Measurements from ENCODE around the gene MAFB.

Gene MAFB

GRCh38 chr20:40652441-40652987 lies 36.5 kb downstream of the MAFB start:
- no peak for DNase-seq

GRCh38 chr20:40651151-40651550 lies 37.9 kb downstream of the MAFB start:
- DNase-seq: no peak

- DNase-seq: no peak
Observed at GRCh38 chr20:40650707-40651106, 38.3 kb downstream of the MAFB start.

GRCh38 chr20:40648210-40649072 lies 40.6 kb downstream of the MAFB start:
- DNase-seq: no peak

- DNase-seq: no peak
Observed at GRCh38 chr20:40646813-40647212, 42.2 kb downstream of the MAFB start.

GRCh38 chr20:40646361-40646760 lies 42.7 kb downstream of the MAFB start:
- DNase-seq: no peak

- no peak for DNase-seq
Observed at GRCh38 chr20:40644863-40645262, 44.2 kb downstream of the MAFB start.

GRCh38 chr20:40643891-40644290 lies 45.1 kb downstream of the MAFB start:
- DNase-seq: no peak

GRCh38 chr20:40641809-40642208 lies 47.2 kb downstream of the MAFB start:
- DNase-seq: no peak

- DNase-seq: no peak
Observed at GRCh38 chr20:40641202-40641601, 47.8 kb downstream of the MAFB start.

- no peak for DNase-seq
Observed at GRCh38 chr20:40640667-40641066, 48.4 kb downstream of the MAFB start.

GRCh38 chr20:40639676-40640355 lies 49.2 kb downstream of the MAFB start:
- DNase-seq: no peak

GRCh38 chr20:40639132-40639531 lies 49.9 kb downstream of the MAFB start:
- no peak for DNase-seq

GRCh38 chr20:40638414-40638813 lies 50.6 kb downstream of the MAFB start:
- no peak for DNase-seq

- no peak for DNase-seq
Observed at GRCh38 chr20:40637176-40637575, 51.9 kb downstream of the MAFB start.

GRCh38 chr20:40636486-40636885 lies 52.5 kb downstream of the MAFB start:
- no peak for DNase-seq

GRCh38 chr20:40635971-40636370 lies 53.1 kb downstream of the MAFB start:
- no peak for DNase-seq
